Measurements from ENCODE around the gene NHLH1. TPM values are rescaled to one million over a fixed set of nuclear protein-coding genes. Genes with fewer than 3 reads are reported as not detected.

The NHLH1 gene
- total RNA-seq, 2 donors from 2014 or later: 1.2 to 2.0 TPM

DNA sequence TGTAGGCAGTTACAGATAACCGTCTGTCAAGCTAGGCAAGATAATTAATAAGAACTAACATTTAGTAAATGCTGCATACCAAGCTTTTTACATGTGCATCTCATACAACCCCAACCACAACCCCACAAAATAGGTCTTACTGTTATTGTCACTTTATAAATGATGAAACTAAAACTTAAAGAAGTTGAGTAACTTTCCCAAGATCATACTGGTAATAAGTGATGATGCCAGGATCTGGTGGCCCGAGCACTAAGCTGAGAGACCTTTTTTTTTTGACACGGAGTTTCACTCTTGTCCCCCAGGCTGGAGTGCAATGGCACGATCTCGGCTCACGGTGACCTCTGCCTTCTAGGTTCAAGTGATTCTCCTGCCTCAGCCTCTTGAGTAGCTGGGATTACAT lies 21.9 kb upstream of the NHLH1 start:
- H3K27me3 Mint-ChIP-seq: no peaks in the 10 kb centered on the region
- DNase-seq (ENCODE audit: low spot score) (no peak), ATAC-seq (no peak)
- peak overlapping the region in 1 of 2 donors; percentile 100 for H3K27ac Mint-ChIP-seq
- H3K36me3 Mint-ChIP-seq: peaks cover 27% of the 10 kb centered on the region
- H3K4me1 Mint-ChIP-seq (ENCODE audit: low read depth in 2 of 2): peaks cover 34 to 43% of the 10 kb centered on the region in 2 donors
- H3K4me3 Mint-ChIP-seq: peak overlapping the region; percentile 98
- H3K9me3 Mint-ChIP-seq: no peaks in the 10 kb centered on the region

DNA sequence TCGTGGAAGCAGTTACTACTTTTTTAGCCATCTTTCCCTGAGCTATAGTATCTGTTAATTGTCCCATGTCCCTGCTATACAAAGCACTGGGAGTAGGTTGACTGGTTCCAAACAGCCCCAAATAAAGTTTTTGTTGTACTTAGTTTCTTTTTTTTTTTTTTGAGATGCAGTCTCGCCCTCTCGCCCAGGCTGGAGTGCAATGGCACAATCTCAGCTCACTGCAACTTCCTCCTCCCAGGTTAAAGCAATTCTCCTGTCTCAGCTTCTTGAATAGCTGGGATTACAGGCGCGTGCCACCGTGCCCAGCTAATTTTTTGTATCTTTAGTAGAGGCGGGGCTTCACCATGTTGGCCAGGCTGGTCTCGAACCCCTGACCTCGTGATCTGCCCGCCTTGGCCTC lies 20.4 kb upstream of the NHLH1 start:
- peaks cover 30% of the 10 kb centered on the region for H3K36me3 Mint-ChIP-seq
- no peaks in the 10 kb centered on the region for H3K9me3 Mint-ChIP-seq
- DNase-seq (ENCODE audit: low spot score): no peak
- no peak for ATAC-seq
- peaks cover 24 to 30% of the 10 kb centered on the region in 2 donors for H3K4me1 Mint-ChIP-seq (ENCODE audit: low read depth in 2 of 2)
- peak overlapping the region in 1 of 2 donors; percentile 48 for H3K27ac Mint-ChIP-seq
- no peaks in the 10 kb centered on the region for H3K27me3 Mint-ChIP-seq
- H3K4me3 Mint-ChIP-seq: no peak overlapping the region

DNA sequence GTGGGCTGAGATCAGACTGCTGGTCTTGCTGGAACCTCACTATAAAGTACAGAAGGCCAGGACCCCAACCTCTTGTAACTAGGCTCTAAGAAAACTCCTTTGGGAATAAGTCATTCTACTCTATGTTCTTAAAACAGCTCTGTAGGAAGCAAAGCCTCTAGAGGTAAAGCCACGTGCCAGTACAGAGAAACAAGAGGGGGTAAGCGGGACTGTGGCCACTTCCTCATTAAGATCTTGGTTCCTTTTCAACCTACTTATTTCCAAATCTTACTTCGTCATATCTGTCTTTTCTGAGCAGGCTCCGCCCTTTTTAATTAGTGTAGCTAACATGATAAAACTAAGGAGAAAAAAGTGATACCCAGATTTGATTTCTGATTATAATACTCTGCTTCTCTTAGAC lies 19.9 kb upstream of the NHLH1 start:
- H3K4me1 Mint-ChIP-seq (ENCODE audit: low read depth in 2 of 2): peaks cover 24 to 29% of the 10 kb centered on the region in 2 donors
- peak overlapping the region in 1 of 2 donors; percentile 48 for H3K27ac Mint-ChIP-seq
- no peak for DNase-seq (ENCODE audit: low spot score)
- H3K9me3 Mint-ChIP-seq: no peaks in the 10 kb centered on the region
- no peak for ATAC-seq
- peaks cover 30% of the 10 kb centered on the region for H3K36me3 Mint-ChIP-seq
- no peak overlapping the region for H3K4me3 Mint-ChIP-seq
- H3K27me3 Mint-ChIP-seq: no peaks in the 10 kb centered on the region

DNA sequence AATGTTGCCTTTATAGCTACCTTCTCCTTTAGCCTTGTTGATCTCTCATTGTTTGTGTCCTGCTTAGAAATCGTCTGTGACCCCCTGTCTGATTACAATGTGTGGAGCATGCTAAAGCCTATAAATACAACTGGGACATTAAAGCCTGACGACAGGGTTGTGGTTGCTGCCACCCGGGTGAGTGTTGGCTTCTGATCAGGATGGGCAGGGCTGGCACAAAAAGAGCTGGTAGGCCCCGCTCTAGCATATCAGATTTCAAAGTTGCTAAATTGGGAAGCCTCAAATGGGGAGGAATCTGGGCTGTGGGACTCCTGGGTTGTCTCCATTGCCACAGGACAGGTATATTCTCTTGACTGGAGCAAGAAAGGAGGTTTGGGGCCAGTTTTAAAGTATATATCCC lies 15.2 kb upstream of the NHLH1 start:
- ATAC-seq (no peak), DNase-seq (ENCODE audit: low spot score) (no peak)
- H3K4me1 Mint-ChIP-seq (ENCODE audit: low read depth in 2 of 2): peaks cover 7 to 10% of the 10 kb centered on the region in 2 donors
- H3K9me3 Mint-ChIP-seq: no peaks in the 10 kb centered on the region
- H3K36me3 Mint-ChIP-seq: peaks cover 40% of the 10 kb centered on the region
- H3K27ac Mint-ChIP-seq: no peak overlapping the region
- no peak overlapping the region for H3K4me3 Mint-ChIP-seq
- H3K27me3 Mint-ChIP-seq: no peaks in the 10 kb centered on the region

DNA sequence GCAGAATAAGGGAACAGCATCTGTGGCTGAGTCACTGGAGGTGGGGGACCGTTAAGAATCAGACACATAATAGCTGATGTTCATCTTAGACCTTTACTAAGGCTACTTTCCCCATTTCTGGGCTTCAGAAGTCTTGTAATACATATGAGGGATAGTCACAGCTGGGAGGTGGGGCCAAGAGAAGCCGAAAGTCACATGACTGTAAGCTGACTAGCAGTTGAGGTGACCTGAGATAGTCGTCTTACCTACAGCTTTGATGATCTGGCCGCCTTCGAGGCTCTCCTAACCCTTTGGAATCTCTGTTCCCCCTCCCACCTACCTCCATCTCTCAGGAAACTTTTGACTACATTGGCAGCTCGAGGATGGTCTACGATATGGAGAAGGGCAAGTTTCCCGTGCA lies 14.3 kb upstream of the NHLH1 start:
- Mint-ChIP-seq H3K27ac (no peak overlapping the region), H3K36me3 (peaks cover 42% of the 10 kb centered on the region), H3K4me1 (ENCODE audit: low read depth in 2 of 2) (peaks cover 5 to 6% of the 10 kb centered on the region in 2 donors), H3K27me3 (no peaks in the 10 kb centered on the region), H3K9me3 (no peaks in the 10 kb centered on the region), H3K4me3 (no peak overlapping the region)
- no peak for ATAC-seq
- no peak for DNase-seq (ENCODE audit: low spot score)

DNA sequence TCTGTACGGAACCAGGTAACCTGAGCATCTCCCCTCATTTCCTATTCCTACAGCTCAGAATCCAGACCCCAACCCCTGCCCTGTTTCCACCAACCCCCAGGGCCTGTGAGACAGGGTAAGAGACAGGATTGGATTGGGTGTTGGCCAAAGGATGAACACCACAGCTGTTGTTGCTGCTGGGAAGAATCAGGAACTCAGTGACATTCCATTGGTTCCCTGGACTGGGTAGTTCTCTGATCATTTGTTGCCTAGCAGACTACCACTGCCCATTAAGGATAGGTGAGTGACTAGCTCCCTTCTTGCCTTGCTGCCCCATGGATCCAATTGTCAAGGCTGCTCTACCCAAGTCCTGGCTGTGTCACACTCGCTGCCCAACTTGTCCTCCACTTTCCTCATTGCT lies 13.6 kb upstream of the NHLH1 start:
- peaks cover 45% of the 10 kb centered on the region for H3K36me3 Mint-ChIP-seq
- no peak for ATAC-seq

DNA sequence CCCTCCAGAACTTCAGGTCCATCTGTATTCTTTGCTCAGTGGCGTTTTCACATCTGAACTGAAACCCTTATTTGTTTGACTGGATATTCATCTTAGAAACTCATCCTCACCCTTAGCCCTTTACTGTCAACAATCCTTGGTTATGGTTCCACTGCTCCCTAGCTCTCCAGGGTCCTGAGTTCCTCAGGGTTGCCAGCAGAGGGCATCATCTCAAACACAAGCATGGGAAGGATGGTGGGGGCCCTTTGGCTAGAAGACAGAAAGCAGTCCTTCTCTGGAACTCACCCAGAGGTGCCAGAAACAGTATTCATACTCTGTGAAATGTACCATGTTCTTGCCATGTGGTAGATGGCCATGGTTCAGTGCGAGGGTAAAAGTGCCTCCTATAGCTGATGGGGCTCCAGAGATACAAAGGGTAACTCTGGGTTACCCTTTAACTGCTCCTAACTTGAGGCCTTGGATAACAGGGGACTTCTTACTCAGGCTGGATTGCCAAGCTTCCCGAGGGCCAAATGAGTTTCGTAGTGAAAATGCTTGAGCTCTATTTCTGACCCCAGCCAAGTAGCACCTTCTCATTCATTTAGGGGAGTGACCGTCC lies 12.4 kb upstream of the NHLH1 start:
- Mint-ChIP-seq H3K27ac (peak overlapping the region in 1 of 2 donors; percentile 30), H3K36me3 (peaks cover 53% of the 10 kb centered on the region), H3K27me3 (no peaks in the 10 kb centered on the region), H3K4me1 (ENCODE audit: low read depth in 2 of 2) (peaks cover 0 to 9% of the 10 kb centered on the region in 2 donors), H3K9me3 (no peaks in the 10 kb centered on the region), H3K4me3 (no peak overlapping the region)
- DNase-seq (ENCODE audit: low spot score): no peak
- peak in 1 of 2 donors; percentile 46 for ATAC-seq

More for the DNA sequence above, 13.6 kb upstream of the NHLH1 start:
- no peak for DNase-seq (ENCODE audit: low spot score)
- H3K9me3 Mint-ChIP-seq: no peaks in the 10 kb centered on the region
- no peak overlapping the region for H3K27ac Mint-ChIP-seq
- H3K27me3 Mint-ChIP-seq: no peaks in the 10 kb centered on the region
- H3K4me3 Mint-ChIP-seq: no peak overlapping the region
- peaks cover 0 to 9% of the 10 kb centered on the region in 2 donors for H3K4me1 Mint-ChIP-seq (ENCODE audit: low read depth in 2 of 2)

DNA sequence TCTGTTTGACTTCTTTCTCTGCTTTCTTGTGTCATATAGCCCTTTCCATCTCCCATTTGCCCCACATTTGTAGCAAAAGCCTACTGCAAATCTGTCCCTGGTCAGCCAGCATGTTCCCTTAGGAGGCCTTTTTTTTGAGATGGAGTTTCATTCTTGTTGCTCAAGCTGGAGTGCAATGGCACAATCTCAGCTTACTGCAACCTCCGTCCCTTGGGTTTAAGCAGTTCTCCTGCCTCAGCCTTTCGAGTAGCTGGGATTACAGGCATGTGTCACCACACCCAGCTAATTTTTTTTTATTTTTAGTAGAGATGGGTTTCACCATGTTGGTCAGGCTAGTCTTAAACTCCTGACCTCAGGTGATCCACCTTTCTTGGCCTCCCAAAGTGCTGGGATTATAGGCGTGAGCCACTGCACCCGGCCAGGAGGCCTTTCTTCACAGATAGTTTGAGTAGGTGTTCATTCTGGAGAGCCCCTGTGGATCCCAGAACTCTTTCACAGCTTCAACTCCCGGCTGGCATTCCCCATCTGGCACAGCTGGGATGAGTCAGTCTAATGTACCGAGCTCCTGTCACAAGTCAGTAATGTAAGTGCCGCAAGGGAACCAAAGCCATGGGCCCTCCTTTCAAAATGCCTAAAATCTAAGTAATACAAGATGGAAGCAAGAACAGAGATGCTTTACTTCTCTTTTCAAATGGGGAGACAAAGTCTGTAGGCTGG lies 9.4 kb upstream of the NHLH1 start:
- Mint-ChIP-seq H3K27ac (no peak overlapping the region), H3K27me3 (no peaks in the 10 kb centered on the region), H3K9me3 (no peaks in the 10 kb centered on the region), H3K36me3 (peaks cover 49% of the 10 kb centered on the region), H3K4me1 (ENCODE audit: low read depth in 2 of 2) (peaks cover 0 to 16% of the 10 kb centered on the region in 2 donors), H3K4me3 (no peak overlapping the region)
- ATAC-seq: no peak
- DNase-seq (ENCODE audit: low spot score): no peak

DNA sequence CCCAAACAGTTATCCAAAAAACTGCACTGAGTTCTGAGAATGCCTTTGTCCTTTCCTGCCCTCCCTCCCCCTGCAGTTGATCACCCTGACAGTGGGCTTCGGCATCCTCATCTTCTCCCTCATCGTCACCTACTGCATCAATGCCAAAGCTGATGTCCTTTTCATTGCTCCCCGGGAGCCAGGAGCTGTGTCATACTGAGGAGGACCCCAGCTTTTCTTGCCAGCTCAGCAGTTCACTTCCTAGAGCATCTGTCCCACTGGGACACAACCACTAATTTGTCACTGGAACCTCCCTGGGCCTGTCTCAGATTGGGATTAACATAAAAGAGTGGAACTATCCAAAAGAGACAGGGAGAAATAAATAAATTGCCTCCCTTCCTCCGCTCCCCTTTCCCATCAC lies 8.8 kb upstream of the NHLH1 start:
- no peaks in the 10 kb centered on the region for H3K9me3 Mint-ChIP-seq
- no peaks in the 10 kb centered on the region for H3K27me3 Mint-ChIP-seq
- H3K4me1 Mint-ChIP-seq (ENCODE audit: low read depth in 2 of 2): peaks cover 0 to 19% of the 10 kb centered on the region in 2 donors
- no peak overlapping the region for H3K4me3 Mint-ChIP-seq
- ATAC-seq: no peak
- DNase-seq (ENCODE audit: low spot score): no peak
- peak overlapping the region; percentile 10 to 35 for H3K27ac Mint-ChIP-seq
- peaks cover 45% of the 10 kb centered on the region for H3K36me3 Mint-ChIP-seq

DNA sequence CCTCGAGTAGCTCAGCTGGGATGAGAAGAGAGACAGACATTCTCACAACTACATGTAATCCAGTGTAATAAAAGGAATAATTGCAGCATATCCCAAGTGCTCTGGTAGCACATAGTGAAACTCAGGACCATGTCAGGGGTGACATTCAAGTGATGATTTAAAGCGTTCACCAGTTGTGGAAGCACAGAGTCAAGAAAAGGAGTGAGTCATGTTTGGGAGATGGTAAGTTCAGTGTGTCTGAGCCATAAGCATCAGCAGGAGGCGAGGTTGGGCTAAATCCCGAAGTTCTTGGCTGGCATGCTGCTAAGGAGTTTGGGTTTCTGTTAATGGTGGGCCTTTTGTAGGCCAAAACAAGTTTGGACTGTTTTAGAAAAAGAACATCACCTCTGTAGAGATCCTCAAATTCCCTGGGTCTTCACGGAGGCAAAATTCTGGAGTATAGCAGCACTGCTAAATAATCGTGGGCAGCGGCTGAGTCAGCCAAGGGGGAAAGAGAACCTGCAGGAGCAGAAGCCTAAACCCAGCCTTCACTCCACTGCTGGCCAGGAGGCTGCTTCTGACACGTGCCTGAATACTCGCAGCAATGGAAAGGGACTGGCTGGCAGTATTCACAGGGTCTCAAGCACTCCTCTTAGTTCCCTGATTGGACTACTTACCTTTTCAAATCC lies 7.2 kb upstream of the NHLH1 start:
- H3K27ac Mint-ChIP-seq: no peak overlapping the region
- H3K4me3 Mint-ChIP-seq: no peak overlapping the region
- no peaks in the 10 kb centered on the region for H3K27me3 Mint-ChIP-seq
- ATAC-seq (no peak), DNase-seq (ENCODE audit: low spot score) (no peak)
- peaks cover 33% of the 10 kb centered on the region for H3K36me3 Mint-ChIP-seq
- peaks cover 0 to 17% of the 10 kb centered on the region in 2 donors for H3K4me1 Mint-ChIP-seq (ENCODE audit: low read depth in 2 of 2)
- no peaks in the 10 kb centered on the region for H3K9me3 Mint-ChIP-seq

DNA sequence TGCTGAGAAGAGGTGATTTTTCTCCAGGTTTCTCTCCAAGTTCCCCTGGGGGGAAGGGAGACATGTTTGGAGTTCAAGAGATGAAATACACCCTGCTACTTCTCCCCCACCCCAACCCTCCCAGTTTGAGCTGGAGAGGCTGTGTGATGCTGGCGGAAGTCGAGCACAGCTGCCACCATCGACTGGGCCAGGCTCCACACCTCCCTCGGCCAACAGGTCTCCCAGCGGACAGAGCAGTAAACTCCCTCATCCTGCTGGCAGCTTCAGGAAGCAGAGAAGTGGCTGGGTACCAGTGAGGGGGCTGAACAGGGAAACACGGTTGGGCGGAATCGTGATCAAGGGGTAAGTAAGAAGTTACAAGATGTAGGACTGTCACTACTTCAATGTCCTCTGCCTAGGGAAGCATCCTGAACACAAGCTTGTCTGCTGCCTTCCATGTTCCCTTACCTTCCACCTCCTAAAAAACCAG lies 6.6 kb upstream of the NHLH1 start:
- H3K36me3 Mint-ChIP-seq: peaks cover 33% of the 10 kb centered on the region
- ATAC-seq (no peak), DNase-seq (ENCODE audit: low spot score) (no peak)
- no peaks in the 10 kb centered on the region for H3K9me3 Mint-ChIP-seq
- no peak overlapping the region for H3K27ac Mint-ChIP-seq
- no peaks in the 10 kb centered on the region for H3K27me3 Mint-ChIP-seq
- peaks cover 0 to 17% of the 10 kb centered on the region in 2 donors for H3K4me1 Mint-ChIP-seq (ENCODE audit: low read depth in 2 of 2)
- no peak overlapping the region for H3K4me3 Mint-ChIP-seq

DNA sequence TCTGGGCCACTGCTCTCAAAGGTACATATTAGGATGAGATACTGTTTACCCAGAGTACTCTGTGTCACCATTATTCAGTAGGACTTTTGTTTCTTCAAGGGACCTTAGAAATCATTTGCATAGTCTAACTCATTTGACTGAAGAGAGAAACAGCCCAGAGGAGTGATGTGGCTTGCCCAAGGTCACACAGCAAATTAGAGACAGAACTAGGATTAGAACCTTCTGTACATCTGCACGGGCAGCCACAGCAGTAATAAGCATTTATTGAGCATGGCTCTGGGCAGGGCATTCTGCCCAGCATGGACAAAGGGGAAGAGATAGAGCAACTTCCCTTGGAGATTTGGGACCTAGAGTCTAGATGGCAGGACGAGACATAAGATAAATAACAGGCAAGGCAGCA lies 5.7 kb upstream of the NHLH1 start:
- Mint-ChIP-seq H3K36me3 (peaks cover 31% of the 10 kb centered on the region), H3K27me3 (no peaks in the 10 kb centered on the region), H3K27ac (no peak overlapping the region), H3K9me3 (no peaks in the 10 kb centered on the region), H3K4me1 (ENCODE audit: low read depth in 2 of 2) (peaks cover 0 to 17% of the 10 kb centered on the region in 2 donors), H3K4me3 (no peak overlapping the region)
- ATAC-seq (no peak), DNase-seq (ENCODE audit: low spot score) (no peak)

DNA sequence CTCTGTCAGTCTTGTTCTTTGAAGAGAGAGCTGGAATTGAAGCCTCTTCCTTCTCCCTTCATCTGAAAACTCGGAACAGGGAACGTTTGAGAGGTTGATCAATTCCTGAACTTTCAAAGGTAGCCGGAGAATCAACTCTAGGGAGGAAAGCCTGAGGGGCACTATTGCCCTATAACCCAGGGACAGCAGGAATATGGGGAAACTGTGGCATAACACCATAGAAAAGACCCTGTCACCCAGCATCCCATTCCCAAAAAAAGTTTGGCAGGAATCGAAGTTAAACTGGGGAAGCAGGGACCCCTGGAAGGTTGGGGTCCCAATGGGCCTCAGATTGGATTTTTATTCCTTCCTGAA lies 5.1 kb upstream of the NHLH1 start:
- H3K27ac Mint-ChIP-seq: peak overlapping the region; percentile 13 to 58

More for the DNA sequence above, 5.1 kb upstream of the NHLH1 start:
- DNase-seq (ENCODE audit: low spot score): no peak
- no peak for ATAC-seq
- no peaks in the 10 kb centered on the region for H3K9me3 Mint-ChIP-seq
- peaks cover 25% of the 10 kb centered on the region for H3K36me3 Mint-ChIP-seq
- H3K4me3 Mint-ChIP-seq: no peak overlapping the region
- no peaks in the 10 kb centered on the region for H3K27me3 Mint-ChIP-seq
- H3K4me1 Mint-ChIP-seq (ENCODE audit: low read depth in 2 of 2): peaks cover 0 to 17% of the 10 kb centered on the region in 2 donors

Measured in natural killer cell treated with Interleukin-12 subunit alpha and Interleukin-12 subunit beta and Interleukin-15 and Interleukin-18, amount 100 ng/mL, for 72 hours (primary cell).